Karpas-422 (cell line): ENCODE data around the gene TNFAIP8. TPM values are rescaled to one million over a fixed set of nuclear protein-coding genes. Genes with fewer than 3 reads are reported as not detected.

ENCODE experiments used
- DNase-seq: peaks from one replicate; pipeline ENCODE4 v3.0.0-alpha.2; 2015
- H2AFZ ChIP-seq: fragments of 200-600 bp; sonication (generic); 2 replicates; pipeline ENCODE4 v1.6.1; 2014; ENCODE audit warnings: antibody characterized with exemption, low read length, mixed read lengths
- H3K27ac ChIP-seq: fragments of 200-600 bp; sonication (generic); 2 replicates; pipeline ENCODE4 v1.5.1; 2014; ENCODE audit warnings: mild to moderate bottlenecking, low read length, moderate library complexity
- H3K27me3 ChIP-seq: fragments of 200-600 bp; sonication (generic); 2 replicates; pipeline ENCODE4 v1.6.1; 2014; ENCODE audit warnings: low read length, mixed read lengths
- H3K36me3 ChIP-seq: fragments of 200-600 bp; sonication (generic); 2 replicates; pipeline ENCODE4 v1.6.1; 2014; ENCODE audit warnings: low read length, mixed read lengths; ENCODE audit not compliant: insufficient read depth
- H3K4me1 ChIP-seq: fragments of 200-600 bp; sonication (generic); 2 replicates; pipeline ENCODE4 v1.6.1; 2014; ENCODE audit warnings: mild to moderate bottlenecking, low read length, mixed read lengths
- H3K4me2 ChIP-seq: fragments of 200-600 bp; sonication (generic); 2 replicates; pipeline ENCODE4 v1.6.1; 2014; ENCODE audit warnings: low read length, low read depth, mild to moderate bottlenecking; ENCODE audit not compliant: poor library complexity, severe bottlenecking
- H3K4me3 ChIP-seq: fragments of 200-600 bp; sonication (generic); 2 replicates; pipeline ENCODE4 v1.5.1; 2014; ENCODE audit warnings: mild to moderate bottlenecking, antibody characterized with exemption, low read length, mixed read lengths
- H3K79me2 ChIP-seq: fragments of 200-600 bp; sonication (generic); 2 replicates; pipeline ENCODE4 v1.6.1; 2014; ENCODE audit warnings: mild to moderate bottlenecking, low read length, mixed read lengths
- H3K9ac ChIP-seq: fragments of 200-600 bp; sonication (generic); 2 replicates; pipeline ENCODE4 v1.6.0; 2014; ENCODE audit warnings: low read length
- H3K9me2 ChIP-seq: fragments of 200-600 bp; sonication (generic), shearing (Covaris generic); replicated peaks from 2 replicates; pipeline ENCODE4 v1.6.0; 2014; ENCODE audit warnings: mild to moderate bottlenecking, low read length, moderate library complexity; ENCODE audit not compliant: insufficient read depth
- H3K9me3 ChIP-seq: fragments of 300-700, 200-600 bp; sonication (generic); 2 replicates; pipeline ENCODE4 v1.6.1; 2014; ENCODE audit warnings: low read length, mixed read lengths
- H4K20me1 ChIP-seq: fragments of 200-600 bp; sonication (generic); 2 replicates; pipeline ENCODE4 v1.6.1; 2014; ENCODE audit warnings: mild to moderate bottlenecking, antibody characterized with exemption, low read length, low read depth; ENCODE audit not compliant: insufficient read depth
- total RNA-seq: library from RNA; depleted of rRNA; stranded (reverse); fragments of >200 nt; shearing (Covaris generic); gene quantifications from 2 replicates; pipeline ENCODE4 v1.2.3, GENCODE V29; 2014; ENCODE audit warnings: low replicate concordance

The TNFAIP8 gene
- total RNA-seq, 1 experiment from 2014 or later, result 58.7 TPM

- Histone ChIP-seq H2AFZ (no peak overlapping the region), H3K4me2 (peak overlapping the region; percentile 94), H3K9me3 (no peaks in the 10 kb centered on the region), H3K36me3 (no peaks in the 10 kb centered on the region), H3K9me2 (no peaks in the 10 kb centered on the region), H4K20me1 (peaks cover 18% of the 10 kb centered on the region), H3K9ac (peak overlapping the region; percentile 78), H3K27me3 (no peaks in the 10 kb centered on the region), H3K79me2 (peaks cover 23% of the 10 kb centered on the region), H3K4me3 (peak overlapping the region; percentile 80), H3K4me1 (peaks cover 86% of the 10 kb centered on the region), H3K27ac (peak overlapping the region; percentile 95)
- DNase-seq, result peak; percentile 83
These were observed 1.1 kb upstream of the TNFAIP8 start for GRCh38 chr5:119354537-119355243.

- peaks cover 23% of the 10 kb centered on the region for H4K20me1 ChIP-seq
- H3K9me2 ChIP-seq, result no peaks in the 10 kb centered on the region
- H3K27me3 ChIP-seq, result no peaks in the 10 kb centered on the region
- no peak overlapping the region for H2AFZ ChIP-seq
- H3K9me3 ChIP-seq, result no peaks in the 10 kb centered on the region
- peak overlapping the region; percentile 78 for H3K9ac ChIP-seq
- peaks cover 86% of the 10 kb centered on the region for H3K4me1 ChIP-seq
- DNase-seq, result peak; percentile 73
- H3K4me3 ChIP-seq, result peak overlapping the region; percentile 80
- peak overlapping the region; percentile 94 for H3K4me2 ChIP-seq
- H3K27ac ChIP-seq, result peak overlapping the region; percentile 95
- H3K36me3 ChIP-seq, result no peaks in the 10 kb centered on the region
- peaks cover 26% of the 10 kb centered on the region for H3K79me2 ChIP-seq
These were observed 578 bp upstream of the TNFAIP8 start for GRCh38 chr5:119355244-119355638.

GRCh38 chr5:119356612-119357188, 881 bp downstream of the TNFAIP8 start:
- Histone ChIP-seq H3K79me2 (peaks cover 38% of the 10 kb centered on the region), H3K9ac (peak overlapping the region; percentile 78), H3K4me1 (peaks cover 93% of the 10 kb centered on the region)

GRCh38 chr5:119357270-119357669, 1.5 kb downstream of the TNFAIP8 start:
- Histone ChIP-seq H3K27me3 (no peaks in the 10 kb centered on the region), H3K9me2 (no peaks in the 10 kb centered on the region), H3K9ac (peak overlapping the region; percentile 78), H3K36me3 (no peaks in the 10 kb centered on the region), H2AFZ (no peak overlapping the region), H3K4me1 (peaks cover 88% of the 10 kb centered on the region), H4K20me1 (peaks cover 42% of the 10 kb centered on the region), H3K27ac (peak overlapping the region; percentile 95), H3K79me2 (peaks cover 42% of the 10 kb centered on the region), H3K9me3 (no peaks in the 10 kb centered on the region), H3K4me3 (peak overlapping the region; percentile 80), H3K4me2 (peak overlapping the region; percentile 94)
- DNase-seq, result peak; percentile 70

More at GRCh38 chr5:119356612-119357188, 881 bp downstream of the TNFAIP8 start:
- no peaks in the 10 kb centered on the region for H3K9me2 ChIP-seq
- no peaks in the 10 kb centered on the region for H3K27me3 ChIP-seq
- peak overlapping the region; percentile 95 for H3K27ac ChIP-seq
- H3K36me3 ChIP-seq, result no peaks in the 10 kb centered on the region
- H3K9me3 ChIP-seq, result no peaks in the 10 kb centered on the region
- no peak overlapping the region for H2AFZ ChIP-seq
- peak overlapping the region; percentile 80 for H3K4me3 ChIP-seq
- peak; percentile 48 for DNase-seq
- H3K4me2 ChIP-seq, result peak overlapping the region; percentile 94
- H4K20me1 ChIP-seq, result peaks cover 37% of the 10 kb centered on the region

- no peaks in the 10 kb centered on the region for H3K9me2 ChIP-seq
- H3K27ac ChIP-seq, result peak overlapping the region; percentile 95
- H3K9me3 ChIP-seq, result no peaks in the 10 kb centered on the region
- peak overlapping the region; percentile 78 for H3K9ac ChIP-seq
- peak; percentile 83 for DNase-seq
- no peaks in the 10 kb centered on the region for H3K27me3 ChIP-seq
- H3K4me1 ChIP-seq, result peaks cover 81% of the 10 kb centered on the region
- no peaks in the 10 kb centered on the region for H3K36me3 ChIP-seq
- H2AFZ ChIP-seq, result no peak overlapping the region
- peak overlapping the region; percentile 80 for H3K4me3 ChIP-seq
- peaks cover 45% of the 10 kb centered on the region for H4K20me1 ChIP-seq
- peak overlapping the region; percentile 94 for H3K4me2 ChIP-seq
- peaks cover 42% of the 10 kb centered on the region for H3K79me2 ChIP-seq
These were observed 2.1 kb downstream of the TNFAIP8 start for GRCh38 chr5:119357808-119358529.

GRCh38 chr5:119358530-119358900, 2.7 kb downstream of the TNFAIP8 start:
- no peak overlapping the region for H2AFZ ChIP-seq
- no peak for DNase-seq
- H3K9me3 ChIP-seq, result no peaks in the 10 kb centered on the region
- no peaks in the 10 kb centered on the region for H3K9me2 ChIP-seq
- H3K27ac ChIP-seq, result peak overlapping the region; percentile 95
- peaks cover 42% of the 10 kb centered on the region for H3K79me2 ChIP-seq
- H3K27me3 ChIP-seq, result no peaks in the 10 kb centered on the region
- H4K20me1 ChIP-seq, result peaks cover 50% of the 10 kb centered on the region
- 0 out of 2 replicates have a peak, but pooled peaks cover 3% of the 10 kb centered on the region for H3K36me3 ChIP-seq
- peaks cover 76% of the 10 kb centered on the region for H3K4me1 ChIP-seq
- H3K4me2 ChIP-seq, result peak overlapping the region; percentile 94
- H3K4me3 ChIP-seq, result peak overlapping the region; percentile 80
- H3K9ac ChIP-seq, result peak overlapping the region; percentile 78

GRCh38 chr5:119358901-119359603, 3.2 kb downstream of the TNFAIP8 start:
- Histone ChIP-seq H3K79me2 (peaks cover 47% of the 10 kb centered on the region), H4K20me1 (peaks cover 56% of the 10 kb centered on the region), H3K27me3 (no peaks in the 10 kb centered on the region), H3K9me2 (no peaks in the 10 kb centered on the region), H3K27ac (peak overlapping the region; percentile 95; the same call in 1 of the 2 replicates), H3K36me3 (0 out of 2 replicates have a peak, but pooled peaks cover 6% of the 10 kb centered on the region), H3K9ac (peak overlapping the region; percentile 78; the same call in 1 of the 2 replicates), H2AFZ (no peak overlapping the region), H3K4me1 (peaks cover 71% of the 10 kb centered on the region), H3K4me3 (peak overlapping the region; percentile 80), H3K4me2 (peak overlapping the region; percentile 94), H3K9me3 (no peaks in the 10 kb centered on the region)
- DNase-seq, result no peak
